LoVo (cell line): ENCODE data around the gene FREY1.

ENCODE experiments used
- DNase-seq: peaks from one replicate; pipeline ENCODE4 v3.0.0-alpha.2; 2016; ENCODE audit warnings: low spot score

FREY1 gene

GRCh38 chr11:45906965-45907611, at the start of gene FREY1:
TSS of gene FREY1 (minus strand) at chr11:45907271. CDS start at chr11:45907245, 26 bp downstream.
- no peak for DNase-seq

GRCh38 chr11:45949992-45950407, 42.9 kb upstream of the FREY1 start:
- no peak for DNase-seq

GRCh38 chr11:45948356-45948755, 41.3 kb upstream of the FREY1 start:
- no peak for DNase-seq

- DNase-seq: no peak
Observed at GRCh38 chr11:45947885-45948284, 40.8 kb upstream of the FREY1 start.

GRCh38 chr11:45945397-45945999, 38.4 kb upstream of the FREY1 start:
- no peak for DNase-seq

GRCh38 chr11:45942381-45942780, 35.3 kb upstream of the FREY1 start:
- DNase-seq: no peak

- no peak for DNase-seq
Observed at GRCh38 chr11:45941285-45941684, 34.2 kb upstream of the FREY1 start.

- DNase-seq: no peak
Observed at GRCh38 chr11:45939836-45940235, 32.8 kb upstream of the FREY1 start.

GRCh38 chr11:45937916-45938315, 30.8 kb upstream of the FREY1 start:
- no peak for DNase-seq

GRCh38 chr11:45936511-45937054, 29.5 kb upstream of the FREY1 start:
- DNase-seq: no peak

- DNase-seq: no peak
Observed at GRCh38 chr11:45935349-45936064, 28.4 kb upstream of the FREY1 start.

GRCh38 chr11:45934580-45935318, 27.7 kb upstream of the FREY1 start:
- DNase-seq: no peak

- DNase-seq: no peak
Observed at GRCh38 chr11:45933846-45934579, 26.9 kb upstream of the FREY1 start.

GRCh38 chr11:45933131-45933831, 26.2 kb upstream of the FREY1 start:
- no peak for DNase-seq

- no peak for DNase-seq
Observed at GRCh38 chr11:45932217-45932616, 25.1 kb upstream of the FREY1 start.

GRCh38 chr11:45931739-45932138, 24.7 kb upstream of the FREY1 start:
- DNase-seq: no peak

GRCh38 chr11:45930951-45931570, 24.0 kb upstream of the FREY1 start:
- DNase-seq: no peak

GRCh38 chr11:45930031-45930794, 23.1 kb upstream of the FREY1 start:
- no peak for DNase-seq

- no peak for DNase-seq
Observed at GRCh38 chr11:45929486-45930030, 22.5 kb upstream of the FREY1 start.
